Stimulated activated naive CD8-positive, alpha-beta T cell treated with anti-CD3 and anti-CD28 coated beads, Interleukin-15, Interleukin-2, amounts not matched to agents 100 ng/mL and 50 ng/mL, for 24 hours (primary cell): ENCODE measurements around the gene ETNK2.

Source experiments
- H3K27ac Mint-ChIP-seq: one replicate; pipeline ENCODE4 v1.8.0; 2021; ENCODE audit warnings: mild to moderate bottlenecking, mixed read lengths
- H3K27me3 Mint-ChIP-seq: one replicate; pipeline ENCODE4 v1.8.0; 2021; ENCODE audit warnings: mixed read lengths
- H3K36me3 Mint-ChIP-seq: one replicate; pipeline ENCODE4 v1.8.0; 2021; ENCODE audit warnings: low read depth, mixed read lengths
- H3K4me1 Mint-ChIP-seq: one replicate; pipeline ENCODE4 v1.8.0; 2021; ENCODE audit warnings: low read depth, mixed read lengths
- H3K4me3 Mint-ChIP-seq: one replicate; pipeline ENCODE4 v1.8.0; 2021; ENCODE audit warnings: mild to moderate bottlenecking, mixed read lengths
- H3K9me3 Mint-ChIP-seq: one replicate; pipeline ENCODE4 v1.8.0; 2021; ENCODE audit warnings: mixed read lengths

ETNK2 gene

DNA sequence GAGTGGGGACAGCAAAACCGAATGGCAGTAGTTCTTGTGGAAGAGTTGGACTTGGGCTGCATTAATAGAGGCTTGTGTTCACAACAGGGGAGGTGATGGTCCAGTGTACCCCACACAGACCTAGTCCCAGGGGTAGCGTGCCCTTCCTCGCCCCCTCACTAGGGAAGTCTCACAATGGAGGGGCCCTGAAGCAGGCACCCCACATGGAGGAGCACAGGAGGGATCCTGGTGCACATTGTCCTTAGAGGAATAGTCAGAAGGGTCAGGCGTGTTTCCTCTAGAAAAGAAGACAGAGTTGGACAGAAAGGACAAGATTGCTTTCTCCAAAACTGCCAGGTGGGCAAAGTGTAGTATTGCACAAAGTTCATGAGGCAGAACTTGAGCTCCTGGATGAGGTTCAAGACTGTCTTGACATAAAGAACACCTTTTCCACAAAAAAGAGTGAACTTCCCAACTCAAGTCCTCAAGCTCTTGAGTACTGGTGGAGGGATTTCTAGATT is 23.3 kb downstream of the ETNK2 start:
- Mint-ChIP-seq H3K27ac (no peak overlapping the region), H3K9me3 (no peaks in the 10 kb centered on the region), H3K4me3 (no peak overlapping the region), H3K36me3 (no peaks in the 10 kb centered on the region), H3K27me3 (no peaks in the 10 kb centered on the region), H3K4me1 (peaks cover 10% of the 10 kb centered on the region)

DNA sequence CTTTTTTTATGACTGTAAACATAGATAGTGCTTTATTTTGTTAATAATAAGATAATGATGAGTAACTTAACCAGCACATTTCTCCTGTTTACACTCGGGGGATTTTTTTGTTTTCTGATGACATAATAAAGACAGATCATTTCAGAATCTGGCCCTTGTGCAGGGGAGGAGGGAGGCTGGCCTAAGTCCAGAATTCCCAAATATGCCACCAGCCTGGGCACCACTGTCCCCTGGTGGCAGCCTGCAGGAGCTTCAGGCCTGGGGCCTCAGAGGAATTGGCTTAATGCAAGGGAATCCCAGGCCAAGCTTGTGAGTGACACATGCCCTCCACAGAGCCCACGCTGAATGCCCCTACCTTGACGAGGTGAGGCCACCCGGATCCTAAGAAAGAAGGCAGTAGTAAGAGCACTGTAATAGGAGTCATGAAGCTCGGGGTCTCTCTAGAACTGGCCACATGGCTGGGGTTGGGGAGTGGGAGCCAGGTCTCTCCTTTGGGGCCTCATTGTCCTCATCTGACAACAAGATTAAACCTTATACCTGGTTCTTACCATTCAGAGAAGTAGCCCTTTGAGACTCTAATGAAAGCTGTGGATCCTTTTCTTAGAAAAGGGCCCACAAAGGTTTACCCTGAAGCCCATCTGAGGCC is 24.1 kb downstream of the ETNK2 start:
- Mint-ChIP-seq H3K36me3 (no peaks in the 10 kb centered on the region), H3K4me3 (no peak overlapping the region), H3K27me3 (no peaks in the 10 kb centered on the region), H3K4me1 (peaks cover 10% of the 10 kb centered on the region), H3K27ac (no peak overlapping the region), H3K9me3 (no peaks in the 10 kb centered on the region)

DNA sequence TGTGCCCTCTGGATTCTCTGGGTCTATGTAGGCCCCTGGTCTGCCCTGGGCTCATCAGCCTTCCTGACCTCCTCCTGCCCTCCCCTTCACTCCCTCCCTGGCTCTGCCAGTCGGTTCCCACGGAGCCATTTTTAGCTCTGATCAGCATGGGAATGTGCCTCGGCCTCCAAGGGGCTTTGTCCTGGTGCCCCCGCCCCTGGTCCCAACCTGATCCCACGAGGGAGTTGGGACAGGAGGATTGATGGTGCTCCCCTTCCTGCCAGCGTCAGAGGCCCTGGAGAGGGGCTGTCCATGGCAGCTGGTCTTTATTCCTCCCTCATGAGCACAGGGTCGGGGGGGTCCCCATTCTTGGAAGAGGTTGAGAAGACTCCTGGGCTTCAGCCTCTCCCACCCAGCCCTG is 24.9 kb downstream of the ETNK2 start:
- H3K4me3 Mint-ChIP-seq = no peak overlapping the region
- no peaks in the 10 kb centered on the region for H3K9me3 Mint-ChIP-seq
- no peaks in the 10 kb centered on the region for H3K36me3 Mint-ChIP-seq
- no peaks in the 10 kb centered on the region for H3K27me3 Mint-ChIP-seq
- H3K27ac Mint-ChIP-seq = no peak overlapping the region
- H3K4me1 Mint-ChIP-seq = peaks cover 10% of the 10 kb centered on the region

DNA sequence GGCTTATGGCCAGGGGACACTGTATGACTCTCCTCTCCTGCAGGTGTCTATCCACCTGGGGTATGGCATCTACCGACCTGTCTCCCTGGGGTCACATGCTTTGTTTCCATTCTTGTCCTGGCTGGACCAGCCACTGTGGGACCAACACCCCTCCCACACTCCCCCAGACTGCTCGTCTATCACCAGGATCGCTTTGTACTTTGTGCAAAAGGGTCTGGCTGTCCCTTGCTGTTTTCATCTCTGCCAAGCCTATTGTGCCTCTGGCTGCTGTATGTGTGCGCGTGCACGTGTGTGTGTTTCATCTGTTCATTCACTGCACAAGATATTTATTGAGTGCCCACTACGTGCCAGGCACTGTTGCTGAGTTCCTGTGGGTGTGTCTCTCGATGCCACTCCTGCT is 25.5 kb downstream of the ETNK2 start:
- H3K4me1 Mint-ChIP-seq = peaks cover 10% of the 10 kb centered on the region
- H3K9me3 Mint-ChIP-seq = no peaks in the 10 kb centered on the region
- H3K4me3 Mint-ChIP-seq = no peak overlapping the region
- H3K27me3 Mint-ChIP-seq = no peaks in the 10 kb centered on the region
- H3K36me3 Mint-ChIP-seq = no peaks in the 10 kb centered on the region
- H3K27ac Mint-ChIP-seq = no peak overlapping the region

DNA sequence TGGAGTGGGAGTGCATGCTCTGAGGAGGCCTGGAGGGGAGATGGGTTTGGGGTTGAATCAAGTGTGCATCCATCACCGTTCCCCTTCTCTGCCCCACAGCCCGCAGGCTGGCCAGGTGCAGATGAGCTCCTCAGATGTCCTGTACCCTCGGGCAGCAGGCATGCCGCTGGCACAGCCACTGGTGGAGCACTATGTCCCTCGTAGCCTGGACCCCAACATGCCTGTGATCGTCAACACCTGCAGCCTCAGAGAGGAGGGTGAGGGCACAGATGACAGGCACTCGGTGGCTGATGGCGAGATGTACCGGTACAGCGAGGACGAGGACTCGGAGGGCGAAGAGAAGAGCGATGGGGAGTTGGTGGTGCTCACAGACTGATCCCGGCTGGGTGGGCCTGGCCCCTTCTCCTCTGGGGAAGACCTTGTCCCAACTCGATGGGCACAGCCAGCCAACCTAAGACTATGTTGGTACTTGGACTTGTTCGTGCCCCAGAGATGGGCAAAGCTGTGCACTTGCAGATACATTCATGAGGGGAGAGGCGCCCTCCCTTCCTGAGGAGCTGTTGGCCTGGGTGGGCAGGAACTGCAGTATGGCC is 26.0 kb downstream of the ETNK2 start:
- no peak overlapping the region for H3K27ac Mint-ChIP-seq
- H3K36me3 Mint-ChIP-seq = no peaks in the 10 kb centered on the region
- H3K4me1 Mint-ChIP-seq = peaks cover 10% of the 10 kb centered on the region
- no peaks in the 10 kb centered on the region for H3K9me3 Mint-ChIP-seq
- H3K27me3 Mint-ChIP-seq = no peaks in the 10 kb centered on the region
- no peak overlapping the region for H3K4me3 Mint-ChIP-seq

DNA sequence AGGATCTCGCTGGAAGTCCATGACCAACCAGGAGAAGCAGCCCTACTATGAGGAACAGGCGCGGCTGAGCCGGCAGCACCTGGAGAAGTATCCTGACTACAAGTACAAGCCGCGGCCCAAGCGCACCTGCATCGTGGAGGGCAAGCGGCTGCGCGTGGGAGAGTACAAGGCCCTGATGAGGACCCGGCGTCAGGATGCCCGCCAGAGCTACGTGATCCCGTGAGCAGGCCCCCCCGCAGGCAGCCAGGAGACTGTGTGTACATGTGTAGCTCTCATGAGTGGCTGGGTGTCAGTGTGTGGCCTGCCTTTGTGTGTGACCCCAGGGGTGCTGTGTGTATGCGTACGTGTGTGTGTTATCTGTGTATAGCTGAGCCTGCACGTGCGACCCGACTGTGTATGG is 27.2 kb downstream of the ETNK2 start:
- Mint-ChIP-seq H3K4me1 (peaks cover 10% of the 10 kb centered on the region), H3K27me3 (no peaks in the 10 kb centered on the region), H3K4me3 (no peak overlapping the region), H3K27ac (no peak overlapping the region), H3K36me3 (no peaks in the 10 kb centered on the region), H3K9me3 (no peaks in the 10 kb centered on the region)

DNA sequence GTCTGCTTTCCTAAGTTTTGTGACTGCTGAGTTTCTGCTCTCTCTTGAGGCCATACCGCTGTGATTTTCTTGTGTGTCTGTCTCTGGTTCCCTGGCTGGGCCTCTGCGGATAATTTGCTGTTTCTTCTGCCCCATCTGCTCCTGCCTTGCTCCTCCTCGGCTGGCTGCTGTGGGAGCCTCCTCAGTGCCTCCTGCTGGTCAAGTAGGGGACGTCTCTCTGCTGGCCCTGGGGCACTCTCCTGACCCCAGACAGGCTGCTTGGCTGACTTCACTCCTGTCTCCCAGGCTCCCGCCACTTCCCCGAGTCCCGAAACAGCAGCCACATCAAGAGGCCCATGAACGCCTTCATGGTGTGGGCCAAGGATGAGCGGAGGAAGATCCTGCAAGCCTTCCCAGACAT is 28.5 kb downstream of the ETNK2 start:
- Mint-ChIP-seq H3K27me3 (no peaks in the 10 kb centered on the region), H3K36me3 (no peaks in the 10 kb centered on the region), H3K9me3 (no peaks in the 10 kb centered on the region), H3K27ac (no peak overlapping the region), H3K4me3 (no peak overlapping the region), H3K4me1 (peaks cover 3% of the 10 kb centered on the region)

DNA sequence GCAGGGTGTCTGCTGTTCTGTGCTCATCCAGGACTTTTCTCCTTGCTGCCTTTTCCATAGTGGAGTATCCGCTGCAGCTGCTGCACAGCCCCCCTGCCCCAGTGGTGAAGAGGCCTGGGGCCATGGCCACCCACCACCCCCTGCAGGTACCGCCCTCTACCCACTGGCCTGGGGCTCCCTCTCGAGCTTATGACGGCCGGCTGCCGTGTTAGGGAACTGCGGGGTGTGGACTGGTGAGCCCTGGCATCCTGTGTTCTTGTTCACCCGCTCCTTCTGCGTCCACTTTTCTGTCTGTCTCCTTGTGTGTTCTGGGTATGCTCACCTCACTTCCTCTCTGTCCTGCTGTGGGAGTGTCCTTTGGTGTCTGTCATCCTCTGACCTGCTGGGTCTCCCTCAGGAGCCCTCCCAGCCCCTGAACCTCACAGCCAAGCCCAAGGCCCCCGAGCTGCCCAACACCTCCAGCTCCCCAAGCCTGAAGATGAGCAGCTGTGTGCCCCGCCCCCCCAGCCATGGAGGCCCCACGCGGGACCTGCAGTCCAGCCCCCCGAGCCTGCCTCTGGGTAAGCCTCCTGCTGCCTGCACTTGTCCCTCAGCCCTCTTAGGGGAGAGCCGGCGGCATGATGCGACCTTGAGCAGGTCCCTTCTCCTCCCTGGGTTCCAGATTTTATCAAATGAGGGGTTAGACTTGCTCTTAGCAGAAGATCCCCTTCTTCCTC is 29.8 kb downstream of the ETNK2 start:
- no peak overlapping the region for H3K27ac Mint-ChIP-seq
- H3K9me3 Mint-ChIP-seq = no peaks in the 10 kb centered on the region
- no peaks in the 10 kb centered on the region for H3K4me1 Mint-ChIP-seq
- H3K27me3 Mint-ChIP-seq = no peaks in the 10 kb centered on the region
- H3K4me3 Mint-ChIP-seq = no peak overlapping the region
- H3K36me3 Mint-ChIP-seq = no peaks in the 10 kb centered on the region

DNA sequence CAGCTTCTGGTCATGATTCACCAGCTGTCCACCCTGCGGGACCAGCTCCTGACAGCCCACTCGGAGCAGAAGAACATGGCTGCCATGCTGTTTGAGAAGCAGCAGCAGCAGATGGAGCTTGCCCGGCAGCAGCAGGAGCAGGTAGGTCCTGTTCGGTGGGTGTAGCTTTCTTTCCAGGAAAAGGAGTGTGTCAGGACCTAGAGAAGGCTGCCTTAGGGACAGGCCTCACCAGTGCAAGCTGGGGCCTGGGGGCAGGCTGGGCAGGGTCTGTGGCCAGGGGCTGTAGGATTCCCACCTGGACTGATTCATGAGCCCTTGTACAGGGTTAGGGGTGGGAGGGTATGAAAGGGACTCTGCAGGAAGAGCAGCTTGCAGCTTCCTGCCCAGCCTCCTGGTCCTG is 35.3 kb downstream of the ETNK2 start:
- Mint-ChIP-seq H3K36me3 (no peaks in the 10 kb centered on the region), H3K27ac (no peak overlapping the region), H3K27me3 (no peaks in the 10 kb centered on the region), H3K9me3 (no peaks in the 10 kb centered on the region), H3K4me1 (peaks cover 6% of the 10 kb centered on the region), H3K4me3 (no peak overlapping the region)

DNA sequence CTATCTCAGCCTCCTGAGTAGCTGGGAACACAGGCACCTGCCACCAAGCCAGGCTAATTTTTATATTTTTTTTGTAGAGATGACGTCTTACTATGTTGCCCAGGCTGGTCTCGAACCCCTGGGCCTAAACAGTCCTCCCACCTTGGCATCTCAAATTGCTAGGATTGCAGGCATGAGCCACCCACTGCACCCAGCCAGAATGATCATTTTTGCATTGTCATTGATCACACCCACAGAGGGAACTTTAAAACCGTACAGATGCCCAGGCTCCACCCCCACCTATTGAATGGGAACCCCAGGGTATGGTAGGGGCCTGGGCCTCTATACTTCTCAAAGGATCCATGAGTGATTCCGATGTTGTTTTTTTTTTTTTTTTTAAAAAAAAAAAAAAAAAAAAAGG is 36.7 kb downstream of the ETNK2 start:
- H3K9me3 Mint-ChIP-seq = no peaks in the 10 kb centered on the region
- no peak overlapping the region for H3K4me3 Mint-ChIP-seq
- peaks cover 6% of the 10 kb centered on the region for H3K4me1 Mint-ChIP-seq
- no peaks in the 10 kb centered on the region for H3K27me3 Mint-ChIP-seq
- H3K27ac Mint-ChIP-seq = no peak overlapping the region
- H3K36me3 Mint-ChIP-seq = no peaks in the 10 kb centered on the region

DNA sequence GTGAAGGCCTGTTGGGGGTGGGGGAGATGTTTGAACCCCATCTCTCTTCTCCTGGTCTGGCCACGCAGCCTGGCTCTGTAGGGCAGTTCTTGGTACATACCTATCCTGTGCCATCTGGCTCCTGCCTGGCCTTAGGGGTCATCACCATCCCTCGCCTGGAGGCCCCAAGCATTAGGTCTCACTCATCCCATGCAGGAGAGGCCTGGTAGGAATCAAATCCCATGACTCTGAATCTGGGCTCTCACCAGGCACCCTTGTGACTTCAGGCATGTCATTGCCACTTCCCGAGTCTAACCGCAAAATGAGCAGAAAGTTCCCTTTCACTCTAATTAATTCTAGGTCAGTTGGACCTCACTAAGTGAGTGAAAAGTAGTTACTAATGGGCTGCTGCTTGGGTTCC is 37.2 kb downstream of the ETNK2 start:
- H3K9me3 Mint-ChIP-seq = no peaks in the 10 kb centered on the region
- no peak overlapping the region for H3K27ac Mint-ChIP-seq
- no peaks in the 10 kb centered on the region for H3K27me3 Mint-ChIP-seq
- H3K4me1 Mint-ChIP-seq = peaks cover 6% of the 10 kb centered on the region
- H3K36me3 Mint-ChIP-seq = no peaks in the 10 kb centered on the region
- no peak overlapping the region for H3K4me3 Mint-ChIP-seq

DNA sequence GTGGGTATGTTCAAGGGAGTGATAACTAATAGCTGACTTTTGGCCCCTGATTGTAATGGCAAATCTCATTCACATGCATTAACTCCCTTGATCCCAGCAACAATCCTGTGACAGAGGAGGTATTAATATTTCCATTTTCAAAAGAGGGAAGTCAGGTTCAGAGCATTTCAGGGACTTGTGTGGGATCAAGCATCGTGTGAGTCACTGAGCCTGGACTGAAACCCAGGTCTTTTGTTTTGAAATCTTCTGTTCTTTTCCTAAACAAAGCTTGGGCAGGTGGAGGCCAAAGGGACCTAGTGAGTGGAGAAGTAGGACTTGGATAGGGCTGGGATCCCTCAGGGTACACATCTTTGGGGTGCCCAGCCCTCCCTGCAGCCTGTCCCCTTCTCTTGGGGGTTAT is 37.9 kb downstream of the ETNK2 start:
- no peak overlapping the region for H3K27ac Mint-ChIP-seq
- no peaks in the 10 kb centered on the region for H3K36me3 Mint-ChIP-seq
- no peak overlapping the region for H3K4me3 Mint-ChIP-seq
- H3K4me1 Mint-ChIP-seq = peaks cover 6% of the 10 kb centered on the region
- H3K27me3 Mint-ChIP-seq = no peaks in the 10 kb centered on the region
- no peaks in the 10 kb centered on the region for H3K9me3 Mint-ChIP-seq

DNA sequence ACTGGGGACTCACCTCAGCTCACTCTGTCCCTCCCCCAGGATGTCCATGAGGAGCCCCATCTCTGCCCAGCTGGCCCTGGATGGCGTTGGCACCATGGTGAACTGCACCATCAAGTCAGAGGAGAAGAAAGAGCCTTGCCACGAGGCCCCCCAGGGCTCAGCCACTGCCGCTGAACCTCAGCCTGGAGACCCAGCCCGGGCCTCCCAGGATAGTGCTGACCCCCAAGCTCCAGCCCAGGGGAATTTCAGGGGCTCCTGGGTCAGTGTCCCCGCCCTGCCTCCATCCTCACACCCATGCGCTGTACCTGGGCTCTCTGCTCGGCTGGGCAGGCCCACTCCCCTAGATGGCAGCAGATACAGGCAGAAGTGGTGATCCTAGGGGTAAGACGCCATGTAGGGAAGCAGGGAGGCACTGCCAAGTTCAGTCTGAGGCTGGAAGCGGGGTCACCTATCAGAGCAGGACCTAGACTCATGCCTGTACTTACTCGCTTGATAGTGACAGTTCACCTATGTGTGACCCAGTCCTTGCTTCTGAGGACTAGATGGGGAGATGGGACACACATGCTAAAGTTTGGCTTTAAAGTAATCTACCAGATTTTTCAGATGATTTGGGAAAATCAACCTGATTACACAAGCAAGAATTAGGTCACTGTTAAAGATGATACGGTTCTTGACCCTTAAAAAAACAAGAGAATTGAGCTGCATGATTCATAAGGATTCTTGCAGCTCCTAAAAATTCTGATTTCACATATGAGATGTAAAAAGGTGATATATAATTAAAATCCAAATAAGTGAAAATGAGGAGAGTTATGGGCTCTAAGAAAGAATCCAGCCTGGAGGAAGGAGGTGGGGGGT is 38.7 kb downstream of the ETNK2 start:
- Mint-ChIP-seq H3K27me3 (no peaks in the 10 kb centered on the region), H3K4me3 (no peak overlapping the region), H3K4me1 (peaks cover 6% of the 10 kb centered on the region), H3K9me3 (no peaks in the 10 kb centered on the region), H3K36me3 (no peaks in the 10 kb centered on the region), H3K27ac (no peak overlapping the region)

DNA sequence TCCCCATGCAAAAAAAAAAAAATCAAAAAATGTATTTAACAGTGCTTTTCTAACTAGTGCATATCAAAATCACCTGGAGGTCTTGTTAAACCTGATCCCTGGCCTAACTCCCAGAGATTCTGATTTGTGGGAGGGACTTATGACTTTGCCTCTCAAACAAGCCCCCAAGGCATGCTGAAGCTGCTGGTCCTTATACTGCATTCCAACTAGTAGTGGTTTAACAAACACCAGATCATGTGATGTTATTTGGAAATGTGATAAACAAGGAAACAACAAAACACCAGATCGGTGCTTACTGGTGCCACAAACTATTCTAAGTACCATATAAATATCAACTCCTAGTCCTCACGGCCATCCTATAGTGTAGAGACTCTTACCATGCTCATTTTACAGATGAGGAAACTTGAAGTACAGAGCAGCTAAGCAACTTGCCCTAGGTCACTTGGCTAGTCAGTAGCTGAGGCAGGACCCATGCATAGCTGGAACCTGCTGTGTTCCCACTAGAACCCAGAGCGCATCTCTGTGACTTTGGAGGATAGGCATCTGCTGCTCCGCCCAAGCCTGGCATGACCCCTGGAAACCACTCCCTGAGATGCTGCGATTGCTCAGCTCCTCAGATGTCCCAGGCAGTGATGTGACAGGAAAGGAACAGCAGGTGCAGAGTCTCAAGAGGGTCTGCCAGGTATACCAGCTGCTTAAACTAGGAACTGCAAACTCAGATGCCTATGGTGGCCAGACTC is 40.8 kb downstream of the ETNK2 start:
- H3K4me3 Mint-ChIP-seq = no peak overlapping the region
- no peaks in the 10 kb centered on the region for H3K27me3 Mint-ChIP-seq
- peaks cover 6% of the 10 kb centered on the region for H3K4me1 Mint-ChIP-seq
- no peak overlapping the region for H3K27ac Mint-ChIP-seq
- no peaks in the 10 kb centered on the region for H3K36me3 Mint-ChIP-seq
- H3K9me3 Mint-ChIP-seq = no peaks in the 10 kb centered on the region
